Ammon's horn (tissue), 1 donor: ENCODE measurements around the gene RPL28.
"Not testable (repeated sequence)": the region's sequence is repeated elsewhere in the genome, so short reads cannot be mapped to it uniquely, and the experiment has no call there.

ENCODE experiments used
- DNase-seq: peaks from one replicate; pipeline ENCODE4 v3.0.0-alpha.2; 2016; ENCODE audit warnings: low spot score

The RPL28 gene

GRCh38 chr19:55426042-55426441 is 40.3 kb downstream of the RPL28 start:
- peak; percentile 92 for DNase-seq

GRCh38 chr19:55431183-55431582 is 45.5 kb downstream of the RPL28 start:
- no peak for DNase-seq

GRCh38 chr19:55432241-55432959 is 46.7 kb downstream of the RPL28 start:
- no peak for DNase-seq

GRCh38 chr19:55433292-55433691 is 47.6 kb downstream of the RPL28 start:
- no peak for DNase-seq

GRCh38 chr19:55434356-55434919 is 48.7 kb downstream of the RPL28 start:
- no peak for DNase-seq

GRCh38 chr19:55435020-55435419 is 49.3 kb downstream of the RPL28 start:
- DNase-seq = no peak

- DNase-seq = no peak
Measured at GRCh38 chr19:55436847-55437246, 51.1 kb downstream of the RPL28 start.

GRCh38 chr19:55437410-55437809 is 51.7 kb downstream of the RPL28 start:
- DNase-seq = peak; percentile 33

GRCh38 chr19:55439052-55439451 is 53.3 kb downstream of the RPL28 start:
- no peak for DNase-seq

- DNase-seq = no peak
Measured at GRCh38 chr19:55440411-55441105, 54.8 kb downstream of the RPL28 start.

- no peak for DNase-seq
Measured at GRCh38 chr19:55441319-55441691, 55.6 kb downstream of the RPL28 start.

- no peak for DNase-seq
Measured at GRCh38 chr19:55441692-55442321, 56.1 kb downstream of the RPL28 start.

GRCh38 chr19:55442372-55442961 is 56.7 kb downstream of the RPL28 start:
- DNase-seq = peak; percentile 28

GRCh38 chr19:55443045-55443823 is 57.5 kb downstream of the RPL28 start, which contains the start of gene SHISA7:
TSS of gene SHISA7 (minus strand) at chr19:55443300. CDS start at chr19:55442863, 437 bp downstream.
- peak; percentile 82 for DNase-seq

GRCh38 chr19:55443824-55444480 is 58.2 kb downstream of the RPL28 start:
- DNase-seq = no peak

GRCh38 chr19:55444646-55445045 is 58.9 kb downstream of the RPL28 start:
- DNase-seq = no peak

- DNase-seq = no peak
Measured at GRCh38 chr19:55446060-55446459, 60.3 kb downstream of the RPL28 start.

GRCh38 chr19:55447421-55448174 is 61.9 kb downstream of the RPL28 start:
- peak; percentile 88 for DNase-seq

- not testable (repeated sequence) for DNase-seq
Measured at GRCh38 chr19:55448175-55448490, 62.4 kb downstream of the RPL28 start.

- no peak for DNase-seq
Measured at GRCh38 chr19:55449469-55449868, 63.7 kb downstream of the RPL28 start.
